H1 (cell line): Measurements from ENCODE around the gene DRC1. TPM values are rescaled to one million over a fixed set of nuclear protein-coding genes. Genes with fewer than 3 reads are reported as not detected.

Source experiments
- CTCF ChIA-PET: fragments of 300-600 bp; sonication (Branson Sonifier 250); formaldehyde crosslinking; loops from one replicate; lab custom pipeline; 2021; ENCODE audit not compliant: partially characterized antibody; lab: Charles Lee
- POLR2A ChIA-PET: fragments of 300-600 bp; sonication (Branson Sonifier 250); formaldehyde crosslinking; loops from one replicate; lab custom pipeline; 2021; ENCODE audit warnings: inconsistent platforms; ENCODE audit not compliant: partially characterized antibody; lab: Charles Lee
- DNase-seq, 2 experiments: peaks; one replicate each; pipeline versions ENCODE4 v3.0.0 to v3.0.0-alpha.2; 2010 to 2022; ENCODE audit warnings: low spot score in 2 of 2, low read depth in 1 of 2, mixed read lengths in 1 of 2
- FAIRE-seq: peaks from 2 replicates; lab custom pipeline; 2011; peaks lifted over from hg19 to GRCh38; lab: Jason Lieb, UNC
- H2AFZ ChIP-seq: 2 replicates; pipeline ENCODE4 v1.8.1; 2012; ENCODE audit warnings: low read length, inconsistent platforms
- H2AK5ac ChIP-seq: 2 replicates; pipeline ENCODE4 v1.6.1; 2013; ENCODE audit warnings: low read depth, low read length
- H2BK120ac ChIP-seq: replicated peaks from 2 replicates; pipeline ENCODE3; 2013; ENCODE audit warnings: low read depth, low read length, inconsistent platforms
- H2BK12ac ChIP-seq: 2 replicates; pipeline ENCODE4 v1.6.1; 2013; ENCODE audit warnings: low read depth, low read length
- H2BK15ac ChIP-seq: 2 replicates; pipeline ENCODE4 v1.6.1; 2013; ENCODE audit warnings: low read length
- H2BK20ac ChIP-seq: 2 replicates; pipeline ENCODE4 v1.6.1; 2013; ENCODE audit warnings: low read length
- H2BK5ac ChIP-seq: 2 replicates; pipeline ENCODE4 v1.6.1; 2013; ENCODE audit warnings: low read depth, low read length
- H3K14ac ChIP-seq: 2 replicates; pipeline ENCODE4 v1.6.1; 2013; ENCODE audit warnings: inconsistent platforms; ENCODE audit not compliant: insufficient read length
- H3K18ac ChIP-seq: 2 replicates; pipeline ENCODE4 v1.6.1; 2013; ENCODE audit warnings: low read length; ENCODE audit errors: extremely low read depth
- H3K23ac ChIP-seq: 2 replicates; pipeline ENCODE4 v1.6.1; 2013; ENCODE audit warnings: inconsistent platforms; ENCODE audit not compliant: insufficient read length
- H3K23me2 ChIP-seq: 2 replicates; pipeline ENCODE4 v1.6.1; 2013; ENCODE audit warnings: low read depth, low read length
- H3K27ac ChIP-seq: 2 replicates; pipeline ENCODE4 v1.6.1; 2011; ENCODE audit warnings: low read depth, low read length, inconsistent platforms
- H3K27me3 ChIP-seq, 4 experiments: replicated peaks in 1 of 4; 1 replicate in 1 of 4; 2 replicates in 3 of 4; pipeline versions ENCODE4 v1.6.1 to v1.8.1; 2011 to 2013; ENCODE audit warnings: low read length in 3 of 4, mild to moderate bottlenecking in 3 of 4, inconsistent platforms in 2 of 4, mixed read lengths in 2 of 4, moderate library complexity in 1 of 4; ENCODE audit not compliant: control insufficient read depth in 3 of 4, insufficient read depth in 3 of 4; ENCODE audit errors: extremely low read depth in 1 of 4
- H3K36me3 ChIP-seq, 4 experiments: 2 replicates each; pipeline versions ENCODE4 v1.6.1 to v1.8.1; 2011 to 2013; ENCODE audit warnings: mild to moderate bottlenecking in 4 of 4, low read length in 3 of 4, moderate library complexity in 2 of 4, control low read depth in 1 of 4, inconsistent platforms in 1 of 4; ENCODE audit not compliant: insufficient read depth in 4 of 4, control insufficient read depth in 2 of 4
- H3K4ac ChIP-seq: replicated peaks from 2 replicates; pipeline ENCODE3; 2013; ENCODE audit warnings: low read length, low read depth, mixed read lengths, inconsistent platforms; ENCODE audit not compliant: insufficient read length
- H3K4me1 ChIP-seq, 4 experiments: replicated peaks in 1 of 4; 1 replicate in 1 of 4; 2 replicates in 3 of 4; pipeline versions ENCODE4 v1.6.1 to v1.8.1; 2011 to 2013; ENCODE audit warnings: low read length in 3 of 4, inconsistent platforms in 2 of 4, mixed read lengths in 1 of 4; ENCODE audit not compliant: insufficient read depth in 4 of 4, control insufficient read depth in 3 of 4
- H3K4me2 ChIP-seq, 2 experiments: 2 replicates each; pipeline versions ENCODE4 v1.6.1 to v1.8.1; 2011 to 2013; ENCODE audit warnings: low read depth in 2 of 2, low read length in 2 of 2, control low read depth in 1 of 2, inconsistent platforms in 1 of 2, mild to moderate bottlenecking in 1 of 2; ENCODE audit not compliant: insufficient read depth in 1 of 2
- H3K4me3 ChIP-seq, 4 experiments: fragments of 200-600, 300-600 bp in 1 of 4; sonication (generic), shearing (Covaris generic), sonication (Bioruptor Twin) in 1 of 4; 2 replicates each; pipeline versions ENCODE4 v1.5.1 to v1.8.1; 2011 to 2016; ENCODE audit warnings: low read length in 4 of 4, low read depth in 3 of 4, control low read depth in 2 of 4, inconsistent platforms in 2 of 4, mild to moderate bottlenecking in 2 of 4, mixed read lengths in 1 of 4, moderate library complexity in 1 of 4; ENCODE audit not compliant: insufficient read depth in 2 of 4; ENCODE audit errors: extremely low read depth in 1 of 4
- H3K56ac ChIP-seq: replicated peaks from 2 replicates; pipeline ENCODE3; 2013; ENCODE audit warnings: low read depth, mild to moderate bottlenecking, mixed read lengths, low read length, inconsistent platforms; ENCODE audit not compliant: insufficient read length
- H3K79me1 ChIP-seq: 2 replicates; pipeline ENCODE4 v1.6.1; 2013; ENCODE audit warnings: low read depth, low read length, control low read depth
- H3K79me2 ChIP-seq, 2 experiments: 2 replicates each; pipeline versions ENCODE4 v1.6.1 to v1.8.1; 2012 to 2013; ENCODE audit warnings: low read length in 2 of 2, mild to moderate bottlenecking in 2 of 2, inconsistent platforms in 1 of 2; ENCODE audit not compliant: insufficient read depth in 2 of 2, control insufficient read depth in 1 of 2
- H3K9ac ChIP-seq, 4 experiments: replicated peaks in 1 of 4; 1 replicate in 1 of 4; 2 replicates in 3 of 4; pipeline versions ENCODE4 v1.6.1 to v1.8.1; 2011 to 2013; ENCODE audit warnings: low read depth in 3 of 4, low read length in 3 of 4, control low read depth in 2 of 4, mild to moderate bottlenecking in 2 of 4, moderate library complexity in 2 of 4, inconsistent platforms in 1 of 4; ENCODE audit errors: extremely low read depth in 1 of 4
- H3K9me3 ChIP-seq, 2 experiments: 2 replicates each; pipeline versions ENCODE4 v1.6.1 to v1.8.1; 2012 to 2013; ENCODE audit warnings: mild to moderate bottlenecking in 2 of 2, moderate library complexity in 2 of 2, control low read depth in 1 of 2, inconsistent platforms in 1 of 2, low read depth in 1 of 2, low read length in 1 of 2, mixed read lengths in 1 of 2; ENCODE audit not compliant: insufficient read depth in 2 of 2
- H4K20me1 ChIP-seq, 2 experiments: replicated peaks in 1 of 2; 2 replicates each; pipeline versions ENCODE3 to v1.8.1; 2011 to 2013; ENCODE audit warnings: inconsistent platforms in 2 of 2, low read length in 2 of 2, mild to moderate bottlenecking in 1 of 2; ENCODE audit not compliant: insufficient read depth in 2 of 2, control insufficient read depth in 1 of 2
- H4K5ac ChIP-seq: 2 replicates; pipeline ENCODE4 v1.6.1; 2013; ENCODE audit warnings: low read length, low read depth, mixed read lengths, inconsistent platforms; ENCODE audit not compliant: insufficient read length
- H4K8ac ChIP-seq: 2 replicates; pipeline ENCODE4 v1.8.0; 2013; ENCODE audit warnings: mild to moderate bottlenecking, moderate library complexity, low read length, inconsistent platforms; ENCODE audit not compliant: insufficient read depth; ENCODE audit errors: extremely low read depth
- H4K91ac ChIP-seq: replicated peaks from 2 replicates; pipeline ENCODE3; 2013; ENCODE audit warnings: low read length, mixed read lengths, inconsistent platforms; ENCODE audit not compliant: insufficient read length
- RBBP5 ChIP-seq: IDR thresholded peaks from 2 replicates; pipeline ENCODE4 v1.7.1; 2012; ENCODE audit warnings: low read depth, mild to moderate bottlenecking, inconsistent platforms, low read length, moderate library complexity, borderline replicate concordance
- WGBS, 2 experiments: shearing (Covaris generic) in 1 of 2; methylation state at CpG; one replicate each; pipeline versions ENCODE4 v1.1.6 to v1.1.7; 2013 to 2015; ENCODE audit warnings: low lambda C conversion rate in 2 of 2, mixed read lengths in 2 of 2, inconsistent platforms in 1 of 2, low coverage in 1 of 2, missing lambda C conversion rate in 1 of 2; ENCODE audit not compliant: insufficient replicate concordance in 2 of 2, insufficient coverage in 1 of 2, insufficient read length in 1 of 2; ENCODE audit errors: extremely low coverage in 1 of 2, missing lambda C conversion rate in 1 of 2; 5-methylcytosine and 5-hydroxymethylcytosine counted together
- polyA plus RNA-seq, 7 experiments: library from polyadenylated mRNA; depleted of rRNA in 3 of 7; stranded (reverse) in 5 of 7; unstranded in 2 of 7; fragments of >200 nt in 5 of 7; fragments of 200-250 nt in 2 of 7; gene quantifications; 1 replicate in 5 of 7; 2 replicates in 1 of 7; 4 replicates in 1 of 7; pipeline versions ENCODE4 v1.2.1 to v1.2.3, GENCODE V29; 2011 to 2013; ENCODE audit warnings: missing spikeins in 2 of 7, mixed read lengths in 2 of 7
- total RNA-seq: library from RNA; stranded (reverse); fragmentation: NEBNext Ultra II Directional; extraction: Animal tissue kit (Norgen Biotek cat#: 25700); gene quantifications from 2 replicates; pipeline ENCODE4 v1.2.1, GENCODE V29; 2021
- TF ChIP-seq, protein P1 (sequence below): IDR thresholded peaks from 2 replicates; pipeline ENCODE4 v1.6.1; 2011; ENCODE audit warnings: low read depth, mild to moderate bottlenecking, low read length; ENCODE audit not compliant: insufficient read depth

The DRC1 gene
- total and polyA plus RNA-seq, 2 of the 8 experiments (the other 6 are each of a cell fraction or from before 2014, with no cell fraction given), result 0.08 TPM; not detected in 1

DNA sequence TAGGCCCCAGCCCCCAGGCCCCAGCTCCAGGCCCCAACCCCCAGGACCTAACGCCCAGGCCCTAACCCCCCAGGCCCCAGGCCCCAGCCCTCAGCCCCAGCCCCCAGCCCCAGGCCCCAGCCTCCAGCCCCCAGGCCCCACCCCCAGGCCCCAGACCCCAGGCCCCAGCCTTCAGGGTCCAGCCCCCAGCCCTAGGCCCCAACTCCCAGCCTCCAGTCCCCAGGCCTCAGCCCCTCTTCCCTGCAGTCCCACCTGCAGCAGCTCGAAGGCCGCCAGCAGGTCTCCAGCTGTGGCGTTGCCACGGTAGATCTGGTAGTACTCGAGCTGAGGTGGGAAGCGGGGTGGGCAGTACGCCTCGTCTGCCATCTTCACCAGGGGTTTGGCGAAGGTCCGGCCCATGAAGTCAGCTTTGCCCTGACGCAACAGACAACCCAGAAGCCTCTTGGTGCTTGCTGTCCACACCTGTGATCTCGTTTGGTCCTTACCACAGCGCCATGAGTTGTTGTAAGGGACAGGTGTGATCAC, 72.6 kb downstream of the DRC1 start:
- TF ChIP-seq RBBP5, result no peak
- TF ChIP-seq, protein P1, sequence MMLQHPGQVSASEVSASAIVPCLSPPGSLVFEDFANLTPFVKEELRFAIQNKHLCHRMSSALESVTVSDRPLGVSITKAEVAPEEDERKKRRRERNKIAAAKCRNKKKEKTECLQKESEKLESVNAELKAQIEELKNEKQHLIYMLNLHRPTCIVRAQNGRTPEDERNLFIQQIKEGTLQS, result no peak
- TF ChIP-seq, all 59 proteins: peak for 0
- Histone ChIP-seq H2AK5ac (no peak overlapping the region), H3K27ac (no peak overlapping the region), H2BK120ac (no peak overlapping the region), H4K20me1 (peaks cover 0 to 6% of the 10 kb centered on the region in 2 experiments), H3K56ac (no peak overlapping the region), H3K79me1 (no peaks in the 10 kb centered on the region), H2BK12ac (no peak overlapping the region), H3K36me3 (no peaks in the 10 kb centered on the region), H3K18ac (no peak overlapping the region), H3K9ac (no peak overlapping the region), H2AFZ (no peak overlapping the region), H2BK5ac (no peak overlapping the region), H3K4me1 (peaks cover 0 to 7% (median 2%) of the 10 kb centered on the region in 4 experiments; a peak in 4 of 7 replicates), H4K91ac (no peak overlapping the region), H3K27me3 (peaks cover 0 to 3% (median 0%) of the 10 kb centered on the region in 4 experiments; a peak in 1 of 7 replicates), H4K8ac (peak overlapping the region; percentile 46; the same call in 1 of the 2 replicates), H3K4ac (no peak overlapping the region), H3K4me2 (no peak overlapping the region), H3K23ac (no peak overlapping the region), H2BK20ac (no peak overlapping the region), H3K23me2 (peaks cover 6% of the 10 kb centered on the region; the same call in 1 of the 2 replicates), H4K5ac (no peak overlapping the region), H3K4me3 (no peak overlapping the region), H2BK15ac (no peak overlapping the region), H3K9me3 (no peaks in the 10 kb centered on the region; a peak in 1 of 4 replicates), H3K79me2 (no peaks in the 10 kb centered on the region), H3K14ac (no peak overlapping the region)
- no peak for DNase-seq
- whole genome bisulfite sequencing, 2 experiments, result 93% methylated on average over 13 of the region's 14 CpGs; no CpG with 5 or more reads in 1 of the 2 experiments
- ChIA-PET CTCF (interaction anchor here (0.9 to 6.4 kb wide), 7 partner anchors 17 to 239 kb away, joined by 3 to 39 read pairs (median 4); no protein-coding TSS in a partner anchor), POLR2A (no interaction called here)
- no peak for FAIRE-seq
